HepG2 (cell line): ENCODE data around the gene SH3YL1. TPM values are rescaled to one million over a fixed set of nuclear protein-coding genes. Genes with fewer than 3 reads are reported as not detected.

Source experiments
- ATAC-seq: fragments of 200-7000 bp; cut with Tn5 transposase; 3 replicates; pipeline ENCODE4 v1.9.1; 2020; ENCODE audit warnings: mild to moderate bottlenecking, moderate library complexity
- BruUV-seq: library from RNA; stranded (reverse); fragments of 400-500 nt; replicated peaks from 2 replicates; lab custom pipeline; 2021; lab: Mats Ljungman, UMichigan
- CTCF ChIA-PET: fragments of 300-600 bp; formaldehyde crosslinking; extraction: SDS; loops from one replicate; lab custom pipeline; 2021; ENCODE audit warnings: low total read pairs, inconsistent platforms, low intra/inter-chr PET ratio; lab: Yijun Ruan, JAX
- POLR2A ChIA-PET: fragments of 350-600 bp; sonication (Branson Sonifier 250); formaldehyde crosslinking; loops from one replicate; lab custom pipeline; 2020; ENCODE audit warnings: antibody characterized with exemption, inconsistent platforms; lab: Yijun Ruan, JAX
- DNase-seq: peaks from one replicate; pipeline ENCODE4 v3.0.0-alpha.2; 2015; ENCODE audit warnings: low spot score
- FAIRE-seq: peaks from 3 replicates; lab custom pipeline; 2011; peaks lifted over from hg19 to GRCh38; lab: Jason Lieb, UNC
- H2AFZ ChIP-seq: one replicate; pipeline ENCODE4 v1.6.1; 2011; ENCODE audit warnings: low read length, inconsistent platforms
- H3K27ac ChIP-seq: fragments of 300-600 bp; 3 replicates; pipeline ENCODE4 v1.8.0; 2011; ENCODE audit warnings: mixed run types, mild to moderate bottlenecking, mixed read lengths, low read length, inconsistent platforms; ENCODE audit not compliant: insufficient read depth; ENCODE audit errors: extremely low read length
- H3K27me3 ChIP-seq, 2 experiments: fragments of 200-600 bp in 1 of 2; 2 replicates in 1 of 2; 3 replicates in 1 of 2; pipeline versions ENCODE4 v1.6.0 to v1.8.0; 2011; ENCODE audit warnings: low read length in 2 of 2, mild to moderate bottlenecking in 2 of 2, moderate library complexity in 2 of 2, inconsistent platforms in 1 of 2; ENCODE audit not compliant: insufficient read depth in 2 of 2, control insufficient read depth in 1 of 2
- H3K36me3 ChIP-seq, 2 experiments: fragments of 200-600 bp in 1 of 2; replicated peaks in 1 of 2; 2 replicates in 1 of 2; 3 replicates in 1 of 2; pipeline versions ENCODE4 v1.5.1 to v1.8.0; 2011; ENCODE audit warnings: low read length in 2 of 2, inconsistent platforms in 1 of 2; ENCODE audit not compliant: insufficient read depth in 2 of 2, control insufficient read depth in 1 of 2
- H3K4me1 ChIP-seq: 2 replicates; pipeline ENCODE4 v1.5.1; 2012; ENCODE audit warnings: low read length, inconsistent platforms; ENCODE audit not compliant: insufficient read depth
- H3K4me2 ChIP-seq: 2 replicates; pipeline ENCODE4 v1.6.0; 2011; ENCODE audit warnings: low read depth, low read length, inconsistent platforms
- H3K4me3 ChIP-seq, 3 experiments: fragments of 200-600 bp in 1 of 3; sonication (generic), shearing (Covaris generic) in 1 of 3; replicated peaks in 1 of 3; 2 replicates each; pipeline ENCODE4 v1.5.1; 2011 to 2016; ENCODE audit warnings: low read length in 3 of 3, inconsistent platforms in 2 of 3, low read depth in 2 of 3, mild to moderate bottlenecking in 2 of 3, control low read depth in 1 of 3, mixed read lengths in 1 of 3; ENCODE audit not compliant: insufficient read depth in 1 of 3
- H3K79me2 ChIP-seq: one replicate; pipeline ENCODE4 v1.6.1; 2011; ENCODE audit warnings: low read length, inconsistent platforms; ENCODE audit not compliant: insufficient read depth
- H3K9ac ChIP-seq: 2 replicates; pipeline ENCODE4 v1.6.0; 2011; ENCODE audit warnings: mild to moderate bottlenecking, low read depth, low read length, inconsistent platforms; ENCODE audit not compliant: insufficient read depth
- H3K9me3 ChIP-seq: 2 replicates; pipeline ENCODE4 v1.5.1; 2012; ENCODE audit warnings: mild to moderate bottlenecking, low read length
- H4K20me1 ChIP-seq: 2 replicates; pipeline ENCODE4 v1.6.0; 2011; ENCODE audit warnings: inconsistent platforms, mild to moderate bottlenecking, low read length, moderate library complexity; ENCODE audit not compliant: insufficient read depth
- ZFP41 ChIP-seq: sonication (generic); formaldehyde crosslinking; IDR thresholded peaks from 2 replicates; pipeline ENCODE4 v1.4.0; 2020; ENCODE audit warnings: mild to moderate bottlenecking, missing genetic modification reagents, borderline replicate concordance
- ZNF629 ChIP-seq: sonication (generic); formaldehyde crosslinking; conservative IDR thresholded peaks from 2 replicates; pipeline ENCODE4 v1.5.0; 2020; ENCODE audit warnings: missing genetic modification reagents
- WGBS: methylation state at CpG from one replicate; pipeline ENCODE4 v1.1.6; 2017; ENCODE audit warnings: low lambda C conversion rate; 5-methylcytosine and 5-hydroxymethylcytosine counted together
- in situ Hi-C: cut with HindIII; loops from 2 replicates; pipeline ENCODE4 v1.10.0; 2017; ENCODE audit warnings: low pct_unique_long_range_greater_than_20kb; ENCODE audit not compliant: extremely low pct_ligation_motif_present
- intact Hi-C: fragments of 100-400 bp; cut with micrococcal nuclease; formaldehyde crosslinking; loops from one replicate; pipeline ENCODE4 v1.10.0; 2022; ENCODE audit not compliant: unreplicated experiment
- polyA plus RNA-seq, 8 experiments: library from polyadenylated mRNA; depleted of rRNA in 3 of 8; stranded (reverse) in 7 of 8; unstranded in 1 of 8; fragments of >200 nt; fragmentation: Illumina TruSeq in 4 of 8; extraction: Trizol in 4 of 8; gene quantifications; 2 replicates each; pipeline versions ENCODE4 v1.2.1 to v1.2.3, GENCODE V29; 2011 to 2016; ENCODE audit warnings: low read depth in 4 of 8, missing spikeins in 1 of 8, mixed read lengths in 1 of 8; ENCODE audit not compliant: insufficient read depth in 1 of 8
- total RNA-seq, 5 experiments: library from RNA; depleted of rRNA; stranded (reverse); fragments of >200 nt; fragmentation: Illumina TruSeq; extraction: Trizol; gene quantifications; 2 replicates each; pipeline ENCODE4 v1.2.3, GENCODE V29; 2016; ENCODE audit warnings: low read depth in 1 of 5
- TF ChIP-seq, protein P1 (sequence below): sonication (generic); formaldehyde crosslinking; IDR thresholded peaks from 2 replicates; pipeline ENCODE4 v1.5.0; 2020; ENCODE audit warnings: mild to moderate bottlenecking, missing genetic modification reagents, borderline replicate concordance
- TF ChIP-seq, protein P2 (sequence below): sonication (generic); formaldehyde crosslinking; IDR thresholded peaks from 2 replicates; pipeline ENCODE4 v1.5.1; 2020; ENCODE audit warnings: missing genetic modification reagents, mild to moderate bottlenecking, borderline replicate concordance

The SH3YL1 gene
- total and polyA plus RNA-seq, 2 of the 13 experiments (the other 11 are each of a cell fraction or from before 2014, with no cell fraction given), result 13.0 to 48.2 TPM

DNA sequence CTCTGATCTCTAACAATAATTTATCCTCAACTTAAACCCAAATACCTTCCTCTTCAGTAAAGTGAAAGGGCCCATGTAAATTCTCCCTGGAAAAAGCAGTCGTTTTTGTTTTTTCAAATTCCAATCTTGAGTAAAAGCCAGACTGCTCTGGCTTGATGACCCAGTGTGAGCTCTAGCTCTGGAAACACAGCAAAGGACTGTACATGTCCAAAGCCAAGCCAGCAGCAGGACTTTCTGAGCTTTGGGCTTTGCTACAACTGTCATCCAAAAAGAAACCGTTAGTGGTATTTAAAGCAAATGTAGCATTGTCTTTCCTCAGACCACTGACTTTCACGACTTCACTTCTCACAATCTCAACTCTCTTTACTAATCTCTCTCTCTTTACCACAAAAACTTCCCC lies 25.4 kb downstream of the SH3YL1 start (continued):
- TF ChIP-seq, protein P1, sequence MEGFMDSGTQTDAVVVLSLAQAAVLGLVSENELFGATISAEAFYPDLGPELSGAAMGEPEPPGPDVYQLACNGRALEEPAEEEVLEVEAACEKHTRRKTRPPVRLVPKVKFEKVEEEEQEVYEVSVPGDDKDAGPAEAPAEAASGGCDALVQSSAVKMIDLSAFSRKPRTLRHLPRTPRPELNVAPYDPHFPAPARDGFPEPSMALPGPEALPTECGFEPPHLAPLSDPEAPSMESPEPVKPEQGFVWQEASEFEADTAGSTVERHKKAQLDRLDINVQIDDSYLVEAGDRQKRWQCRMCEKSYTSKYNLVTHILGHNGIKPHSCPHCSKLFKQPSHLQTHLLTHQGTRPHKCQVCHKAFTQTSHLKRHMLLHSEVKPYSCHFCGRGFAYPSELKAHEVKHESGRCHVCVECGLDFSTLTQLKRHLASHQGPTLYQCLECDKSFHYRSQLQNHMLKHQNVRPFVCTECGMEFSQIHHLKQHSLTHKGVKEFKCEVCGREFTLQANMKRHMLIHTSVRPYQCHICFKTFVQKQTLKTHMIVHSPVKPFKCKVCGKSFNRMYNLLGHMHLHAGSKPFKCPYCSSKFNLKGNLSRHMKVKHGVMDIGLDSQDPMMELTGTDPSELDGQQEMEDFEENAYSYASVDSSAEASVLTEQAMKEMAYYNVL, result no peak

DNA sequence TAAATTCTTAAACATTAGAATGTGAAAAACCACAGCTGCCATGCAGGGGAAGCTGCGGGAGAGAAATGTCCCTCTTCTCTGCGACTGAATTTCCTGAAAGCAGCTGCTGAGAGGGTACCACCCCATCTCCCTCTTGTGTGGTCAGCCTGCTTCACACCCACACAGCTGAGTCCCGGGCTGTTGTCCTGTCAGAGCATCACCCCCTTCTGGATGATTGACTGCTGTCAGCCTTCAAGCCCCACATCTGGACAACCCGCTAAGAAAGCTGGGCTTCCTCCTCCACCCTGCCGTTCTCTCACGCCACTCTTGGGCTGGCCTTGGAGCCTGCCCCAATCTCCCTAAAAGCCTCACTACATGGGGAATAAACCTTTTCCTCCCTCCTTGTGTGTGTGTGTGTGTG lies 26.0 kb downstream of the SH3YL1 start:
- Histone ChIP-seq H3K4me1 (peaks cover 24% of the 10 kb centered on the region), H4K20me1 (no peaks in the 10 kb centered on the region), H3K9me3 (no peaks in the 10 kb centered on the region), H3K4me2 (no peak overlapping the region), H3K4me3 (no peak overlapping the region), H3K79me2 (no peaks in the 10 kb centered on the region), H3K36me3 (peaks cover 1 to 8% of the 10 kb centered on the region in 2 experiments; a peak in 1 of 5 replicates), H3K9ac (no peak overlapping the region), H3K27ac (no peak overlapping the region), H3K27me3 (no peaks in the 10 kb centered on the region), H2AFZ (no peak overlapping the region)
- POLR2A ChIA-PET, result interaction anchor here (1.0 kb wide), 1 partner anchor 62 kb away, joined by 3 read pairs; no protein-coding TSS in a partner anchor
- no peak; the same call in 2 of the 3 replicates for ATAC-seq
- intact Hi-C loops, result no loop called here
- in situ Hi-C loops, result no loop called here
- no TSS peak for BruUV-seq
- 96% methylated on average over 6 of the region's 6 CpGs for WGBS
- DNase-seq, result no peak
- TF ChIP-seq, protein P2, sequence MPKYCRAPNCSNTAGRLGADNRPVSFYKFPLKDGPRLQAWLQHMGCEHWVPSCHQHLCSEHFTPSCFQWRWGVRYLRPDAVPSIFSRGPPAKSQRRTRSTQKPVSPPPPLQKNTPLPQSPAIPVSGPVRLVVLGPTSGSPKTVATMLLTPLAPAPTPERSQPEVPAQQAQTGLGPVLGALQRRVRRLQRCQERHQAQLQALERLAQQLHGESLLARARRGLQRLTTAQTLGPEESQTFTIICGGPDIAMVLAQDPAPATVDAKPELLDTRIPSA, result 0 out of 2 replicates have a peak, but pooled peaks have one; percentile 39
- TF ChIP-seq ZNF629 (CRISPR knock-in tag), result no peak
- TF ChIP-seq ZFP41 (CRISPR knock-in tag), result no peak
- CTCF ChIA-PET, result no interaction called here
- FAIRE-seq, result no peak
